ENCODE measurements around the gene PRSS56.

The PRSS56 gene

DNA sequence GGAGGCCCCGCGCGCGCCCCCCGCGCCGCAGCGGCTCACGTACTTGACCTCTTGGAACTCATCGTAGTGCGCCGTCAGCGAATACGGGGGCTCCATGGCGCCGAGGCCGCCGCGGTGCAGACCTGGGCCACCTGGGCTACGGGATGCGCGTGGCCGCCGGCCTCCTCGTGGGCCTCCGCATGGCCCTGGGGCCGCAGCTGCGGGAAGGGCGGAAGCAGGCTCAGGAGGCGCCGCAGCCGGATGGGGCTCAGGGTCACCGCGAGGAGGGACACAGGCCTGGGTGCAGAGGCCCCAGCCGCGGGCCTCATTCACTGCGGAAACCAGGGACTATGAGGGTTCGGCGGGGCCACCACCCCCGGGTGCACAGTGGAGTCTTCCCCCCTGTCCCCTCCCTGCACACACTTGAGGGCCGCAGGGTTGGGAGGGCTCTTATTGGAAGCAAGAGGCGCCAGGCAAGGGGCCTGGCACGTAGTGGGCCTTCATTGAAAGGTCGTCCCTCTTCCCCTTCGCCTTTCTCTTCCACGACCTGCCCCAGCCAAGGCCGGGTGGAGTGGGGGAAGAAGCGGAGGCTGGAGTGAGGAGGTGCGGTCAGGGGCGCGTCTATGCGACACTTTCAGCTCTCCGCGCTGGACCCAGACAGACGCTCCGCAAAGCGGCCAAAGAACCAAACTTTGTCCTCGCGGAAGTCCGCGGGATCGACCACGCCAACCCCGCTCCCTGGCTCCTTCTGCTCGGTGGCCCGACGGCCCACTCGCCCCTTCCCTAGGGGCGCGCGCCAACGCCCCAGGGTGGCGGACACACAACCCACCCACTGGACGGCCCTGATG is 33.4 kb upstream of the PRSS56 start:
- FAIRE-seq, result no peak

DNA sequence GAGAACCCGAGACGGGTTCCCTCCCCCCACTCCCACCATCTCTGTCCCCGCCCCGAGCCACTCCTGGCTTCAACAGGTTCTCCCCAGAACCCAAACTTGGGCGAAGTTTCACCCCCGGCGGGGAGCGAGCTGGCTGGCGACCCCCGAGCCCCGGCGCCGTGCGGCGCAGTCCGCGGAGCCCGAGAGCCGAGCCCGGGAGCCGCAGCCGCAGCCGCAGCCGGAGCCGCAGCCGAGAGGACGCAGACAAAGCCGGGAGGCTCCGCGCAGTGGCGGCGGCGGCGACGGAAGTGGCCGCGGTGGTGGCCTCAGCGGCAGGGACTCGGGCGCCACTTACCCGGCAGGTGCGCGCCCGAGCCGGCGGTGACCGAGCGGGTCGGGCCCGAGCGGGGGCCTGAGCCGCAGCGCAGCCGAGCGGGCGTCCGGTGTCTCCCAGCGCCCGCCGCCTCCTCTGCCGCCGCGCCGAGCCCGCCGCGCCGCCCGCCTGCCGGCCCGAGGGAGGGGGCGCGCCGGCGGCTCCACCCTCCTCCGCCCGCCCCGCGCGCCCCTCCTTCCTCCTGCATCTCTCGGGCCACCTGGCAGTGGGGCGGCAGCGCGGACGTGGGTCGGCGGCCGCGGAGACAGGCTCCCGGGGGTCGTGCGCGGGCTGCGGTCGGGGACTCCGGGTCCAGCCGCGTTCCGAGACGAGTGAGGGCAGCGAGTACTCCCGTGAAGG is 32.6 kb upstream of the PRSS56 start, which contains the start of gene ECEL1:
Gene ECEL1 (minus strand): TSS at position 450 of the 712 bp plus-strand sequence. CDS start 1,181 bp downstream, outside the sequence.
- no peak for FAIRE-seq

DNA sequence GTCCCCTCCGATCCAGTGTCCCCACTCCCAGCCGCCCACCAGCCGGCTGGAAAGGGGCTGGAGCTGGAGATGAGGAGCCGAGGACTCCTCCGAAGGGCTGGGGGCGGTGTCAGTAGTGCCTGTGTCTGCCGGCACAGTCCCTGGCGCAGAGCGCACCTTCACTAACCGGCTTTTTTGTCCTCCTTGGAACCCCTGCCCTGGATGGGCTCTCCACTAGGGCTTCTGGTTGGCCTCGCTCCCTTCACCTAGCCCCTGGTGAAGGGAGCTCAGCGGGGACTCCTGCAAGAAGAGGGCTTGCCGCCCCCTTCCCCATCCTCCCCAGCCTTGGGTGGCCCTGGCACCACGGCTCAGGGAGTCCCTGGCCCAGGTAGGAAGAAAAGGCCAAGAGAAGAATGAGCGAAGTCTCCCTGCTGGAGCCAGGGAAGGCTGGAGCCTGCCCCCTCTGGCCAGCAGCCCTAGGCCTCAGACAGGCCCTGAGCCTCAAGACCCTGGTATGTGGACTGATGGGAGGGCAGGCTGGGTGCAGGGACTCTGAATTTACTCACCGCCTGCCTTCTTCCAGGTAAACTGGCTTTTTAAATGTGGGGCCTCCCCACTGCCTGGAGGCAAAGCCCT is 32.0 kb upstream of the PRSS56 start:
- no peak for FAIRE-seq

DNA sequence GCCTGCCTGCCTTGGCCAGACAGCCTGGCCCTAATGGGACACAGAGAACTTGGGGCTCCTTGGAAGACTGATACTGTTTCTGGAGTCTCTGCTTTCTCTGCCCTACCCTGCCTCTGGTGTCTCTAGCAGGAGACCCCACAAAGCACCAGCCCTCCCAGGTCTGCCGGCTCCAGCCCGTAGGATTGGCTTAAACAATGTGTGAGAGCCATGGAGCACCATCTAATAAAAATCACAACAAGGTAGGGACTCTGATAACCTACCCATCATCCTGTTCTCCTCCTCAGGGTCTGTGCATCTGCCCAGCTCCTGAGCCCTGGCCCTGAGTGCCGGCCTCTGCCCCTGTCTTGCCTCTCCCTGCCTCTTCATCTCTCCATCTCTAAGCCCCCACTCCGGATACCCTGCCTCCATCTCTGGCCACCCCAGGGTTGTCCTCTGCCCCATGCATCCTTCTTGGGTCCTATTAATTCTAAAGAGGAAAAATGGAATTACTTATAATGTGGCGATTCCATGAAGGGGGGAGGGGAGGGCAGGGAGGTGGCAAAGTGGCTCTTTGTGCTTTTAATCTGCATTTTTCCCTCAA is 31.4 kb upstream of the PRSS56 start:
- no peak for FAIRE-seq

DNA sequence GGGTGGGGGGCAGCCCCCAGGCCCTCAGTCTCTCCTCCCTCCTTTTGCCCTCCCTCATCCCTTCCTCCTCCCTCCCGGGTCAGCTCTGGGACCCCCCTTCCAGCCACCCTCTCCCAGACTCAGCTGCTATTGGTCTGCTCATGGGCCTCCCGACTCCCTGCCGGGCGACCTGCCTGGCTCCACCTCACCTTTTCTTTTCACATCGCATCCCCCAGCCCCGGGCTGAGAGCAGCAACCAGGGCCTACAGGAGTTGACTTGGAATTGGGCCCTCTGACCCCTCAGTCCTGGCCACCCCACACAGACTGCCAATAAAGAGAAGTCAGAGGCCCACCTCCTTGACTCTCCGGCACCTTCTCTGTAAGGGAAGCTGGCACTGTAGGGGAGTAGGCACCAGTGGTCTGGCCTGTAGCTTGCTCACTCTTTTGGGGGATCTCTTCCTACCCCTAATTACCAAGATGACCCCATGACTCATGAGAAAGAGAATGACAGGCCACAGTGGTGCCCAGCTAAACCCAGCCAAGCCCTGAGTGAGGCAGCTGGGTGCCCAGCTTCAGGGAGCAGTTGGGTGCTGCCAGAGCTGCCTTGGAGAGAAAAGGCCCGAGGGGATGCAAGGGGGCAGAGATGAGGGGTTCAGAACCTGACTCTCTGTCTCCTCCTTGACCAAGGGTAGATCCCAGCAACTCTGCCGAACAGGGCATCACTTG is 30.5 kb upstream of the PRSS56 start:
- no peak for FAIRE-seq

DNA sequence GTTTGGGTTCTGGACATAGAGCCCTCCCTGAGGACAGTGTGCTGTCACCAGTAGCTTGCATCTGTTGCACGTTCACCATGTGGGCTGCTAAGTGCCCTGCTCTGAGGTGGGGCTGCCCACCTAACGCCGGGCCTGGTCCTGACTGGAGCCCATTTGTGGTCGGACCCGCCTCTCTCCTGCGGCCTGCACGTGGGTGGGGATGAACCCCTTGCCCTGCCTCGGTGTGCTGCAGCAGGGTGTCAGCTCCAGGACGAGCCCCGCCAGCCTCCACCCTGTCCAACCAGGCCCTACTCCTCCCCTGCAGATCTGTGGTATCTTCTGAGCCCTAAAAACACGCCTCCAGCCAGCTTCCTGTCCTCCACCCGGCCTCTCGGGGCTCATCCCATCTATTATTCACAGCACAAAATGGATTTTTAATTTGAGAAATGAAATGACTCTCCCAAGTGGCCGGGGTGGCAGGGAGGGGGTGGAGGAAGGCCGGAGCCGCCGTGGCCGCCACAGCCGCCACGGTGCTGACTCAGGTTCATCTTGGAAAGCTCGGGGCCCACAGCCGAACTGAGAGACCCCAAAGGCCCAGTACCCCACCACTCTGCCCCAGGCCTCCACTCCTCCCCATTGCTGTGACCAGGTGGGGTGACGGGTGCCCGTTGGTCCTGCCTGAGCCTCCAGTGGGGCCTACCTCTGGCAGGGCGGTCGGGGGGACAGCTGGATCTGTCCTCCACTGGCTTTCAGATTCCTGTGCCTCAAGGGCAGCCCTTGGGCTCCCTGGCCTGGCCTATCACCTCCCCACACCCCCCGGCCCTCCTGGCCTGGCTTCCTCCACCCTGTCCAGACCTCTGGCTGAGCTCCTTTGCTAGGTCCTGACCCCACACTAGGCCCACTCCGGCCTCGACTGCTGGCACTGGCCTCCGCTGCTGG is 29.7 kb upstream of the PRSS56 start:
- FAIRE-seq, result no peak

DNA sequence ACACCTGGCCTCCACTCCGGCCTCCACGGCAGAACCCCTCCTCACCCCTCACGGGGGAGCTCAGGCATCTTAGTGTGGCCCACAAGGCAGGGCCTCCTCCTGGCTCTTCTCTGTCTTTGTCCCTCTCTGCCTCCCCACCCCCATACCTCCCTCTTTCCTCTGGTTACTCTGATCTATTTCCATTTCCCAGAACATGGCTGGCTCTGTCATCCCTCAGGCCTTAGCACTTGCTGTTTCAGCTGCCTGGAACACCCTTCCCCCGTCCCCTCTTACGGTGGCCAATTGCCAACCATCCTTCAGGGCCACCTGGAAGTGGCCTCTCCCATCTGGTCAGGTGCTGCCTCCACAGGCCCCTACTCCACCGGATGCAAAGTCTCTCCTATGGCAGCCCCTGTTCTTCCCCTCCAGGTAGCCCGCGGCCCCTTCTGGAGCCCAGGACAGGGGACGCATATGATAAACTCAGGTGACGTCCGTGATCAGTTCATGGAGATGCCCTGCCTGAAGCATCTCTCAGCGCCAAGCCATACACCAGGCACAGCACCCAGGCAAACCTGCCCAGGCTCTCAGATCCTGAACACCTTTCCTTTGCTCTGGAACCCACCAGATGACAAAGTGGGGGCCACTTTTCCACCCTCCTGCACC is 28.9 kb upstream of the PRSS56 start:
- no peak for FAIRE-seq

DNA sequence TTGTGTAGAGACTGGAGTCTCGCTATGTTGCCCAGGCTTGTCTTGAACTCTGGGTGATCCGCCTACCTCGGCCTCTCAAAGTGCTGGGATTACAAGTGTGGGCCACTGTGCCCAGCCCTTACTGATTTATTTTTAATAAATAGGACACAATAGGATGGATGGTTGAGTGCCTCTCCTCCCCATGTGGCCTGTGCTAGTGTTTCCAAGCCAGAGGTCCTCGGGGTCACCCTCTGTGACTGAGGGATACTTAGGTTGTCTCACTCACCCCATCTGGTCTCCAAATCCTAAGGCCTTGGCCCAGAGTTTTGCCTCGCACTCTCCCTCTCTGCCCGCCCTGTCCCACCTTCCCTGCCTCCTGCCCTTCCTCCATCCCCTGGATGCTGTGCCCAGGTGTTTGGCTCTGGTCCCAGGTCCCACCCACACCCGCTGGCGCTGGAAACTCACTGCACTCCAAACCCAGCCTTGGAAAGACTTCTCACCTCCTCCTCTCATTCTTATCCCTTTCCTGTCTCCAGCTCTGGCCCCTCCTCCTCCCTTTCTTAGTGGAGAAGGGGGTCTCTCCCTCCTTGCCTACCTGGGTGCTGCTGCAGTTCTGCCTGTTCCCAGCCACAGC is 27.8 kb upstream of the PRSS56 start:
- FAIRE-seq, result no peak

DNA sequence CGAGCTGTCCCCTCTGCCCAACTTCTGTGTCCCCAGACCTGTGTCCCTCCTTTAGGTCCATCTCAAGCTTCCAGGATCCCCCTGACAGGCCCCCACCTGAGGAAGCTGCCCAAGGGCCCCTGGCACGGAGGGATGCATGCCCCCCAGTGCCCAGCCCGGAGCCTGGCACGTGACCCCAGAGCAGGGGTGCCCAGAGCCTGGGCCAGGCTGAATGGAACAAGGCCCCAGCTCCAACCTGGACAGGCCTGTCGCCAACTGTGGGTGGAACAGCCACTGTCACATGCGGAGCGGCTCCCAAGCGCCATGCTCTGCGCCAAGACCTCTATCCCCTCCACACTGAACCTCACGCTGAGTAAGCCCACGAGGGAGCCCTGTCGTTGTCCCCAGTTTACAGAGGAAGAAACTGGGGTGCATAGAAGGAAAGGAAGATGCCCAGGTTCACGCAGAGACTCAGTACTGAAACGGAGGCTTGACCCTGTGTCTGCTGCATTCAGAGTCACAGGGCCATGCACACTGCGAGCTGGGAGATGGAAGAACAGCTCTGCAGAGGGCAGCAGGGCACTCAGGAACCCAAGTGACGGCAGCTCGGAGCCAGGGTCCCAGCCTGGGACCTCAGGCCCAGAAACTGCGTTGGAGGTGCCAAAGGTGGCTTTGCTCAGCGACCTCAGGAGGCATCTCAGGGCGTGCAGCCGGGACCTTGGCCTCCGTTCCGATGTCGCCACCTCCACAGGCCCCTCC is 27.1 kb upstream of the PRSS56 start:
- FAIRE-seq, result no peak

DNA sequence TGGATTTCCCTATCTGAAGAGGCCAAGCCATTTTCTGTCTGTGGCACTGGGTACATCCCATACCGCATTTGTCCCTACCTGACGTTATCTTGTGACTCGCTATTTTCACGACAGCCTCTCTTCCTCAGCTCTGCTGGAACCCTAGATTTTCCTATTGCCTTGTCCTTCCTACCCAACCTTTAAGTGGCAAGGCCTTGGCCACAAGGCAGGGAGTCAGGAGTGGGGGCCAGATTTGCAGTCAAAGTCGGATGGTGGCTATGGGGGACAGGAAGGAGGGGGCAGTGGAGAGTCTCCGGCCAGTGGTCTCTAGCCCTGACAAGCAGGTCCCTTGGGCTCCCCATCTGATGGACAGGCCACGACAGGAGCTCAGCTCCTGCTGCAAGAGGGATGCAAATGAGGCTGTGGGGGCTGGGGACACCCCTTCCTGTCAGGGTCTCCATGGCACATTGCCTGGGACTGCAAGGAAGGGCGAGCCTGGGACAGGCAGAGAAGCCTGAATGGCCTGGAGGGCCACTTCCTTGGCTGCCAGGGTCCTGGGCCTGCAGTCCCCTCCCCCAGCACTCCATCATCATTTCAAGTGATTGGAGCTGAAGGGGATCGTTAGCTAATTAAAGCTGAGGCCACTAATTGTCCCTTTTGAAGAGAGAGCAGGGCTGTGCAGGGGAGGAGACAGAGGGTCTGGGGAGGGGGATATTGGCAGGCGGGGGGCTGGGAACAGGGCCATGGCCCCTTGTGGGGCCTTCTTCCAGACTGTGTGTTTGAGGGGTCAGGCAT is 26.3 kb upstream of the PRSS56 start:
- no peak for FAIRE-seq

DNA sequence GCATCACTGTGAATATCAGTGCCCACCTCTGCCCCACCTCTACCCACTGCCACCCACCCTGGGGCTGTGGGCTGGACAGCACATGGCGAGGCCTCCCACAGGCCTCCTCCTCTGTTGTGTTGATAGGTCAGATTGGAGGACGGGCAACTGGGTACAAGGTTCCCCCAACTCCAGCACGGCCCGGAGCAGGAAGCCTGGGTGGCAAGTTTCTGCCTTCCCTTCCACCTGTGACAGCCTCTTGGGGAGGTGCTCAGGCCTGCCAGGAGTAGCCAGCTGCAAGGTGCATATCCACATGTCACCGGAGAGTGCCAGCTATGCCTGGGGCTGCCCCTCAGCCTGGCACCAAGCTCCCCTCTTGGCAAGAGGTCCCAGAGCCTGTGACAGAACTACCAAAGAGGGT is 25.6 kb upstream of the PRSS56 start:
- no peak for FAIRE-seq

DNA sequence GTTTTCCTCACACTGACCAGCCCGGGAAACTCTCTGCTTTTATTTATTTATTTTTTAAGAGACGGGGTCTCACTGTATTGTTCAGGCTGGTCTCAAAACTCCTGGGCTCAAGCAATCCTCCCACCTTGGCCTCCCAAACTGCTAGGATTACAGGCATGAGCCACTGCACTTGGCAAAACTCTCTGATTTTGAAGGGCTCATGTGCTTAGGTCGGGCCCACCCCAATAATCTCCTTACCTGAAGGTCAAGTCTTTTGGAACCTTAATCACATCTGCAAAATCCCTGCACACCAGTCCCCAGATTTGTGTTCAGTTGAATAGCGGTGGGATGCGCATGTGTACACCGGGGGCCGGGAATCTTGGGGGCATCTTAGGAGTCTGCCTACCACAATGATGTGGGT is 24.9 kb upstream of the PRSS56 start:
- no peak for FAIRE-seq

DNA sequence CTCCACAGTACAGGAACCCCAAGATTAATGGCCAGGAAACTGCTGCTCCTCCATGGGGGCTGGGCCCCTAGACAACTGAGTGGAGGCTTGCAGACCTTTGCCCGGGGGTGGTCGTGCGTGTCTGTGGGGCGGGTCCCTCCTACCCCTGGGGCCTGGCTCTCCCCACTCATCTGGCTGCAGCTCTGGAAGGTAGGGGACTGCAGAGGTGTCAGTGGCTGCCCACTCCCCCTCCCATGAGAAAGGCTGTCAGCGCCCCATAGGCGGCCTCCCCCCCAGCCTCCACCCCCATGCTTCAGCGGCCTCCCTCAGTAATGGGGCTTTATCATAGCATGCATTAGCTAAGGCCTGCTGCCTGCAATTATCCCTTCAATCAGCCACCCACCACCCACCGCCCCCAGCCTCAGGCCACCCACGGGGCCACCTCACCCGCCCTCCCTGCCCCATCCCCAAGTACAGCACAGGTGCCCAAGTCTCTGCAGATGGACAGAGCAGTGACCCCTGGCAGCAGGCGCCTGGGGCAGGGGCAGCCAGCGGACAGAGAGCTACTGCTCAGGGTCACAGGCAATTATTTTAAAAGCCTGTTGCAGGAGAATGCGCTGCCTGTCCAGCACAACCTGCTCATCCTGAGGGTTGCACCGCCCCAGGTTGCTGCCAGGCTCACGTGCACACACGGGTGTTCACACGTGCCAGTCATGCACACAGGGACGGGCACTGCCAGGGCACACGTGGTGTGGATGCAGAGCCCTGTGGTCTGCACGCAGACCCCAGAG is 23.5 kb upstream of the PRSS56 start:
- no peak for FAIRE-seq

DNA sequence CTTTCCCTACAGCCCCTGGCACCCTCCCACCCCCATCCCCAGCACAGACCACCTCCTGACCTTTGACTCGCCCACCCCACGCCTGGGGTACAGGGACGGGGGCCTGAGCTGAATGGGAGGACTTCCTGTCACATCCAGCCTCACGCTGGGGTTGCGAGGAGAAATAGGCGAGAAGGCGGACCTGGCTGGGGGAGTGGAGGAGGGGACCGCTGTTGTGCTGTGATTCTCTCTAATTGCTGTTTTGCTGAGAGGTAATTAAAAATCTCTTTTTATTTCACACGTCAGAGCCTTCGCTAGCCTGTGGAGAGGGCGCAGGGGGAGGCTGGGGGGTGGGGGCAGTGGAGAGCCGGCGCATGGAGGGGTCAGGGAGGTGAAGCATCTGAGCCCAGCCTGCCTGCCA is 22.8 kb upstream of the PRSS56 start:
- no peak for FAIRE-seq

DNA sequence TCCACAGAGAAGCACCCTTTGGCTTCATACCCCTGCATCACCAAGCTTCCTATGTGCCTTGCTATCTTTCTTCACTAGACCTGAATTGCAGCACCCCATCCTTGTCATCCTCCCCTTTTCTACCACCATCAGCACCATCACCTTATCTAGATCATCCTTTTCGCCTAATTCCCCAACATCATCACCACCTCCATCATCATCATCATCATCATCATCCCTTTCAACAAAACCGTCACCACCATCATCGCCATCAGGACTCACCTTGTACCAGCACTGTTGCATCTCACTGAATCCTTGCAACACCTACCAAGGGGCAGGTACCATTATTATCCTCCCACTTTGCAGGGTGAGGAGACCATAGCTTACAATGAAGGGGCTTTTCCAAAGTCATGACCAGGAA is 21.7 kb upstream of the PRSS56 start:
- no peak for FAIRE-seq

DNA sequence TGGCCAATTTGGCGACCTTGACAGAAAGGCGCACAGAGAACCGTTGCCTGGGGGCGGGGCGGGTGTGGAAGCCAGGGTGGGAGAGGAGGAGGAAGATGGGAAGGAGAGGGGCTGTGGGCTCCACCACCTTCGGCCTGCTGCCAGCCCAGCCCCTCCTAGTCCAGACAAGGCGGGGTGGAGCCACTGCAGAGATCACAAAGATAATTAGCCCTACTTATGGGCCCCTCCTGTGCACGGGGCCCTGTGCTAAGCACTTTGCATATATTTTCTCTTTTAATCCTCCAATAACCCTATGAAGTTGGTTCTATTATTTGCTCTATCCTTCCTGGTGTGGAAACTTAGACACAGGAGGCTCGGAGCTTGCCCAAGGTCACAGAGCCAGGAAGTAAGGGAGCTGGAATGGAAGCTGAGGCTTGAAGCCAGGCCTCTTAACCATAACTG is 18.8 kb upstream of the PRSS56 start:
- no peak for FAIRE-seq

DNA sequence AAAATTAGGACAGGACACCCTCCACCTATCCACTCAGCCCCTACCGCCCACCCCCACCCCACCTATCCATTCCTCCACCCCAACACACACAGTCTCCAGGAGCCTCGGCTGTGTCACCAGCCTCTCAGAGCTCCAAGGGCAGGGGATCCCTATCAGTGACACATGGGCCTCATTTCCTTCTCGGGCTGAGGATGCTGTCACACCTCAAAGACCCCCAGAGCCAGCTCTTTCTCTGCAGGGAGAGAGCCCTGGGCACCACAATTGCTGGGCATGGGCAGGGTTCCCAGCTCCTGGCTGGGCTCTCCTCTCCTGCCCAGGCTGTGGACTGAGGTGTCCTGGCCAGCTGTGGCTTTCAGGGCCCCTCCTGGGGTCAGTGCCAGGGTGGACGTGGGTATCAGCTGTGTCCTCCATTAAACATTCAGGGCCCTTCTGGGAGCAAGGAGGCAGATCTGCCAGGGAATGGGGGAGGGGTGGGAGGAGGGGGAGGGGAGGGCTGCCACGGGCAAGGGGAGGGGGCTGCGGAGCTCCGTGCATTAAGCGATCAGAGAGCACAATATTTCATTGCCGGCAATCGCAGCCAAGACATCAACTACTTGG is 18.3 kb upstream of the PRSS56 start:
- no peak for FAIRE-seq

DNA sequence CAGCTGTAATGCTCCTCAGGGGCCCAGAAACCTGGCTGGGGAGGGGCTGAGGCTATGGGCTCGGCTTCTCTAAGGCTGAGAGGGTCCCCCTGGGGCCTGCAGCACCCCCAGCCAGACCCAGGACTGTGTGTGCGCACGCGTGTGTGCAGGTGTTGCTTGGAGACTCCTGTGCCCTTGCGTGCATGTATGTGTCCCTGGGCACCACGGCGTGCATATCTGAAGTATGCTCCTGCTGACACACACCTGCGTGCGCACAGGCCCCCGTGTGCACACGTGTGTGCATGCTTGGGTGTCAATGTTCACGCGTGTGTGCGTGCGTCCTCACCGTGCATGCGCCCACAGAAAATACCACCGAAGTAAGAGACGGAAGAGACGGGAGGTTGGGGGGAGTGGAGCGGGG is 17.7 kb upstream of the PRSS56 start:
- no peak for FAIRE-seq

Data from G401.6 (cell line).